Kidney (tissue), 14 donors: ENCODE measurements around the gene SNX32. TPM values are rescaled to one million over a fixed set of nuclear protein-coding genes. Genes with fewer than 3 reads are reported as not detected.

Experiments
- DNase-seq, 5 donors: peaks; one replicate each; pipeline ENCODE4 v3.0.0-alpha.2; 2013 to 2020
- FAIRE-seq: peaks from 2 replicates; lab custom pipeline; 2012; peaks lifted over from hg19 to GRCh38; lab: Jason Lieb, UNC
- H3K27ac ChIP-seq, 2 donors: one replicate each; pipeline ENCODE4 v1.7.0; 2013; ENCODE audit warnings: low read depth in 2 of 2, low read length in 2 of 2, inconsistent platforms in 1 of 2
- H3K27me3 ChIP-seq: one replicate; pipeline ENCODE4 v1.7.1; 2013; ENCODE audit warnings: low read length, inconsistent platforms; ENCODE audit not compliant: control insufficient read depth, insufficient read depth
- H3K36me3 ChIP-seq, 3 donors: one replicate each; pipeline versions ENCODE4 v1.7.0 to v1.7.1; 2013; ENCODE audit warnings: low read length in 3 of 3, control low read depth in 1 of 3, inconsistent platforms in 1 of 3; ENCODE audit not compliant: insufficient read depth in 3 of 3, control insufficient read depth in 2 of 3
- H3K4me1 ChIP-seq, 3 donors: one replicate each; pipeline versions ENCODE4 v1.7.0 to v1.7.1; 2013; ENCODE audit warnings: low read length in 3 of 3, inconsistent platforms in 1 of 3, low read depth in 1 of 3; ENCODE audit not compliant: control insufficient read depth in 2 of 3, insufficient read depth in 2 of 3
- H3K4me3 ChIP-seq, 3 donors: one replicate each; pipeline versions ENCODE4 v1.7.0 to v1.8.1; 2013; ENCODE audit warnings: low read length in 3 of 3, control low read depth in 1 of 3, inconsistent platforms in 1 of 3
- H3K9ac ChIP-seq, 3 donors: one replicate each; pipeline versions ENCODE4 v1.7.0 to v1.7.1; 2013; ENCODE audit warnings: low read length in 3 of 3, control low read depth in 1 of 3, inconsistent platforms in 1 of 3
- H3K9me3 ChIP-seq, 3 donors: one replicate each; pipeline versions ENCODE4 v1.7.0 to v1.7.1; 2013; ENCODE audit warnings: low read length in 3 of 3, control low read depth in 1 of 3, inconsistent platforms in 1 of 3; ENCODE audit not compliant: control insufficient read depth in 2 of 3, insufficient read depth in 1 of 3
- CTCF ChIP-seq: IDR thresholded peaks from 3 replicates; pipeline ENCODE4 v1.5.1; 2012; ENCODE audit warnings: mild to moderate bottlenecking, moderate library complexity, borderline replicate concordance; ENCODE audit not compliant: insufficient read depth; ENCODE audit errors: extremely low read depth
- intact Hi-C: fragments of 100-400 bp; cut with DNase I; formaldehyde crosslinking; loops from one replicate; pipeline ENCODE4 v1.11.1; 2022
- polyA plus RNA-seq: library from polyadenylated mRNA; stranded (reverse); fragments of 350-450 nt; fragmentation: Illumina TruSeq; extraction: RNeasy Lipid Tissue Mini Kit (QIAGEN cat#74804); gene quantifications from one replicate; pipeline ENCODE4 v1.2.3, GENCODE V29; 2014; ENCODE audit warnings: low read depth, low replicate concordance; ENCODE audit not compliant: insufficient read depth
- total RNA-seq: library from RNA; stranded (reverse); fragmentation: NEBNext Ultra II Directional; extraction: Animal tissue kit (Norgen Biotek cat#: 25700); gene quantifications from one replicate; pipeline ENCODE4 v1.2.1, GENCODE V29; 2021
- donor health status: control.
- donor health status: control.
- donor health status: control.
- donor health status: control.
- donor health status: control.
- donor health status: DM: yes; HTN: yes; CAD: no.
- donor health status: Normal renal cell carcinoma (clear cell type).

The SNX32 gene
- total and polyA plus RNA-seq, 2 donors from 2014 or later, result 0.43 to 1.0 TPM

DNA sequence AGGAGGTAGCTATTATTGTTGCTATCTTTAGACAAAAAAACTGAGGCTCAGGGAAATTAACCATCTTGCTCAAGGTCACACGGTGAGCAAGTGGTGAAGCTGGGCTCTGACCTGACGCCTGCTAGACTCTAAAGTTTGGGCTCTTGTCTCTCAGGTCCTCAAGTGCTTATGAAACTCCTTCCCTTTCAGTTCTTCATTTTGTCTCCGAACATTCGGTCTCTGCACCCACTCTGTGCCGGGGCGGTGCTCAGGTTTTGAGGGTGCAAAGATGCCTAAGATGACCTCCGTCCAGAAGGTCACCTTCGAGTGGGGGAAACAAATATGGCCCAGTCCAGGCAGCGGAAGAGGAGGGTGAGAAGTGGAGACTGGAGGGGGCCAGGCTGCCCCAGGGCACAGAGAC is 30.9 kb upstream of the SNX32 start:
- no peak for FAIRE-seq
- H3K27ac ChIP-seq, result no peak overlapping the region
- TF ChIP-seq CTCF, result no peak
- H3K27me3 ChIP-seq, result no peaks in the 10 kb centered on the region
- H3K4me3 ChIP-seq, result no peak overlapping the region
- no peaks in the 10 kb centered on the region for H3K9me3 ChIP-seq
- intact Hi-C loops, result no loop called here
- no peaks in the 10 kb centered on the region for H3K4me1 ChIP-seq
- no peaks in the 10 kb centered on the region for H3K36me3 ChIP-seq
- H3K9ac ChIP-seq, result no peak overlapping the region
- no peak for DNase-seq

DNA sequence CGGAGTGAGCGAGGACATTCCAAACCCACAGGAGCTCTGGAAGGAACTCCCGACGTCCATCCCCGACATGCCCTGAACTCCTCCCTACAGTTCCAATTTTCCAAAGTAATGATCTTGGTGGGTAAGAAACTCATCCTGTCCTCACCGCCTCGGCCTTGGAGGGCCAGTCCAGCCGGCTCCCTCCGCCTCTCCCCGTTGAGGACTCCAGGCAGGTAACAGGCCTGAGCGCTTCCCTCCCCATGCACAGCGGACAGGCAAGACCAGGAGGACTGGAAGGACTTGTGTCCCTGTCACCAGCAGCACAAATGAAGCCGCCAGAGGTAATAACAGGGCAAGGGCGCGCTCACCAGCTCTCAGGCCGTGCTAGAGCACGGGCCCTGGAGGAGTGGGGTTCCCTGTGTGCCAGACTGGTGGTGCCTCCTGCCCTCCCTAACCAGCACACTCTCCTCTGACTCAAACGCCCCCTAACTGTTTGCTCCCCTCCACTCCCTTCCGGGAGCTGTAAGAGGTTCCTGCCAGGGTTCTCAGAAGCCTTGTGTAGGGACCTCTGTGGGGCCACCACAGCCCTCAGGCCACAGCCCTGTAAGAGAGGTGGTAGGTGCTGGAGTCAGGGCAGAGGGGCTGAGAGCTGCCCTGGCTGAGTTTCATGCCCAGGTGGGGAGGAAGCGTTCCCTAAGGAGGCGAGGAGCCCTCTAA is 29.8 kb upstream of the SNX32 start:
- Histone ChIP-seq H3K27me3 (no peaks in the 10 kb centered on the region), H3K9ac (no peak overlapping the region), H3K27ac (no peak overlapping the region), H3K9me3 (no peaks in the 10 kb centered on the region), H3K4me1 (no peaks in the 10 kb centered on the region), H3K4me3 (no peak overlapping the region), H3K36me3 (no peaks in the 10 kb centered on the region)
- no peak for TF ChIP-seq CTCF
- DNase-seq (no peak), FAIRE-seq (no peak)
- intact Hi-C loops, result no loop called here

DNA sequence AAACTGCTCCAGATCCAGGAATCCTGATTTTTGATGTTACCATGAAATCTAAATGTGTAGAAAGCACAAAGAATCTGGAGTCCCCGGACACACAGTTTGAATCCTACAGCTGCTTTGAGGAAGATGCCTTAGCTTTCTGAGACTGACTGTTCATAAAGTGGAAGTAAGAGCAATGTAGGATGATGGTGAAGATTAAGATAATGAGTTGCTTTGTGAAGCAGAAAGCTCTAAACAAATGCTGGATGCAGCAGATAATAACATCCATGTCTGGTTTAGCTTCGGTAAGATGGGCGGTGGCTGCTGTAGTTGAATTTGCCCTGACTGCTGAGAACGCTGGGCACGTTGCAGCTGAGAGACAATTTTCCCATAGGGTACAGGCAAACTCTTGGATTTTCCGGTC is 26.8 kb upstream of the SNX32 start:
- TF ChIP-seq CTCF, result no peak
- no peaks in the 10 kb centered on the region for H3K9me3 ChIP-seq
- H3K36me3 ChIP-seq, result no peaks in the 10 kb centered on the region
- no peak for DNase-seq
- no peak overlapping the region for H3K9ac ChIP-seq
- H3K4me1 ChIP-seq, result no peaks in the 10 kb centered on the region
- H3K27me3 ChIP-seq, result no peaks in the 10 kb centered on the region
- FAIRE-seq, result no peak
- intact Hi-C loops, result no loop called here
- no peak overlapping the region for H3K4me3 ChIP-seq
- no peak overlapping the region for H3K27ac ChIP-seq
